ENCODE data around the gene CLDN19. TPM values are rescaled to one million over a fixed set of nuclear protein-coding genes. Genes with fewer than 3 reads are reported as not detected.

The CLDN19 gene
- total RNA-seq, 1 donor from 2014 or later, result not detected

- H3K27ac Mint-ChIP-seq, result no peak overlapping the region
- no peaks in the 10 kb centered on the region for H3K9me3 Mint-ChIP-seq
- intact Hi-C loops (cut with micrococcal nuclease), result no loop called here
- no peaks in the 10 kb centered on the region for H3K4me1 Mint-ChIP-seq (ENCODE audit: low read depth)
- no peaks in the 10 kb centered on the region for H3K27me3 Mint-ChIP-seq (ENCODE audit: low read depth)
- H3K36me3 Mint-ChIP-seq (ENCODE audit: low read depth), result peaks cover 24% of the 10 kb centered on the region
- DNase-seq (ENCODE audit: low spot score), result no peak
- no peak overlapping the region for H3K4me3 Mint-ChIP-seq (ENCODE audit: low read depth)
These were observed 3.5 kb upstream of the CLDN19 start for GRCh38 chr1:42743317-42744147.

- intact Hi-C loops (cut with micrococcal nuclease), result no loop called here
These were observed 2.7 kb upstream of the CLDN19 start for GRCh38 chr1:42742617-42743316.

GRCh38 chr1:42742141-42742540 is 2.1 kb upstream of the CLDN19 start:
- Mint-ChIP-seq H3K4me1 (ENCODE audit: low read depth) (peaks cover 3% of the 10 kb centered on the region), H3K4me3 (ENCODE audit: low read depth) (no peak overlapping the region), H3K9me3 (no peaks in the 10 kb centered on the region), H3K27me3 (ENCODE audit: low read depth) (no peaks in the 10 kb centered on the region), H3K27ac (no peak overlapping the region), H3K36me3 (ENCODE audit: low read depth) (peaks cover 13% of the 10 kb centered on the region)
- no peak for DNase-seq (ENCODE audit: low spot score)
- intact Hi-C loops (cut with micrococcal nuclease), result no loop called here

More at GRCh38 chr1:42742617-42743316, 2.7 kb upstream of the CLDN19 start:
- H3K27ac Mint-ChIP-seq, result no peak overlapping the region
- no peaks in the 10 kb centered on the region for H3K4me1 Mint-ChIP-seq (ENCODE audit: low read depth)
- no peak for DNase-seq (ENCODE audit: low spot score)
- no peak overlapping the region for H3K4me3 Mint-ChIP-seq (ENCODE audit: low read depth)
- H3K9me3 Mint-ChIP-seq, result no peaks in the 10 kb centered on the region
- peaks cover 16% of the 10 kb centered on the region for H3K36me3 Mint-ChIP-seq (ENCODE audit: low read depth)
- H3K27me3 Mint-ChIP-seq (ENCODE audit: low read depth), result no peaks in the 10 kb centered on the region

GRCh38 chr1:42741706-42742105 is 1.7 kb upstream of the CLDN19 start:
- no peak for DNase-seq (ENCODE audit: low spot score)
- Mint-ChIP-seq H3K4me1 (ENCODE audit: low read depth) (peaks cover 7% of the 10 kb centered on the region), H3K27me3 (ENCODE audit: low read depth) (no peaks in the 10 kb centered on the region), H3K27ac (no peak overlapping the region), H3K9me3 (no peaks in the 10 kb centered on the region), H3K36me3 (ENCODE audit: low read depth) (peaks cover 8% of the 10 kb centered on the region), H3K4me3 (ENCODE audit: low read depth) (no peak overlapping the region)
- intact Hi-C loops (cut with micrococcal nuclease), result no loop called here

GRCh38 chr1:42740851-42741580 is 980 bp upstream of the CLDN19 start:
- no peak for DNase-seq (ENCODE audit: low spot score)
- intact Hi-C loops (cut with micrococcal nuclease), result no loop called here
- Mint-ChIP-seq H3K4me1 (ENCODE audit: low read depth) (peaks cover 7% of the 10 kb centered on the region), H3K36me3 (ENCODE audit: low read depth) (peaks cover 3% of the 10 kb centered on the region), H3K27me3 (ENCODE audit: low read depth) (no peaks in the 10 kb centered on the region), H3K9me3 (no peaks in the 10 kb centered on the region), H3K4me3 (ENCODE audit: low read depth) (no peak overlapping the region), H3K27ac (no peak overlapping the region)

GRCh38 chr1:42738678-42739226 is 1.3 kb downstream of the CLDN19 start:
- no peak for DNase-seq (ENCODE audit: low spot score)
- Mint-ChIP-seq H3K4me3 (ENCODE audit: low read depth) (no peak overlapping the region), H3K4me1 (ENCODE audit: low read depth) (peaks cover 7% of the 10 kb centered on the region), H3K27me3 (ENCODE audit: low read depth) (no peaks in the 10 kb centered on the region), H3K36me3 (ENCODE audit: low read depth) (no peaks in the 10 kb centered on the region), H3K9me3 (no peaks in the 10 kb centered on the region), H3K27ac (no peak overlapping the region)
- intact Hi-C loops (cut with micrococcal nuclease), result no loop called here

GRCh38 chr1:42737986-42738677 is 1.9 kb downstream of the CLDN19 start:
- Mint-ChIP-seq H3K4me3 (ENCODE audit: low read depth) (no peak overlapping the region), H3K36me3 (ENCODE audit: low read depth) (no peaks in the 10 kb centered on the region), H3K27ac (no peak overlapping the region), H3K4me1 (ENCODE audit: low read depth) (peaks cover 7% of the 10 kb centered on the region), H3K9me3 (no peaks in the 10 kb centered on the region), H3K27me3 (ENCODE audit: low read depth) (no peaks in the 10 kb centered on the region)
- no peak for DNase-seq (ENCODE audit: low spot score)
- intact Hi-C loops (cut with micrococcal nuclease), result no loop called here

GRCh38 chr1:42737257-42737656 is 2.8 kb downstream of the CLDN19 start:
- Mint-ChIP-seq H3K27me3 (ENCODE audit: low read depth) (no peaks in the 10 kb centered on the region), H3K27ac (no peak overlapping the region), H3K9me3 (no peaks in the 10 kb centered on the region), H3K4me3 (ENCODE audit: low read depth) (no peak overlapping the region), H3K4me1 (ENCODE audit: low read depth) (peaks cover 7% of the 10 kb centered on the region), H3K36me3 (ENCODE audit: low read depth) (no peaks in the 10 kb centered on the region)
- no peak for DNase-seq (ENCODE audit: low spot score)
- intact Hi-C loops (cut with micrococcal nuclease), result no loop called here

GRCh38 chr1:42736571-42737200 is 3.4 kb downstream of the CLDN19 start:
- Mint-ChIP-seq H3K27ac (no peak overlapping the region), H3K4me3 (ENCODE audit: low read depth) (no peak overlapping the region), H3K27me3 (ENCODE audit: low read depth) (no peaks in the 10 kb centered on the region), H3K4me1 (ENCODE audit: low read depth) (peaks cover 7% of the 10 kb centered on the region), H3K36me3 (ENCODE audit: low read depth) (no peaks in the 10 kb centered on the region), H3K9me3 (no peaks in the 10 kb centered on the region)
- intact Hi-C loops (cut with micrococcal nuclease), result no loop called here
- DNase-seq (ENCODE audit: low spot score), result no peak

GRCh38 chr1:42736152-42736551 is 3.9 kb downstream of the CLDN19 start:
- Mint-ChIP-seq H3K36me3 (ENCODE audit: low read depth) (no peaks in the 10 kb centered on the region), H3K9me3 (no peaks in the 10 kb centered on the region), H3K4me1 (ENCODE audit: low read depth) (peaks cover 7% of the 10 kb centered on the region), H3K27me3 (ENCODE audit: low read depth) (no peaks in the 10 kb centered on the region), H3K4me3 (ENCODE audit: low read depth) (no peak overlapping the region), H3K27ac (no peak overlapping the region)
- intact Hi-C loops (cut with micrococcal nuclease), result no loop called here
- no peak for DNase-seq (ENCODE audit: low spot score)

- no peak overlapping the region for H3K27ac Mint-ChIP-seq
- H3K4me3 Mint-ChIP-seq (ENCODE audit: low read depth), result no peak overlapping the region
- DNase-seq (ENCODE audit: low spot score), result no peak
- H3K9me3 Mint-ChIP-seq, result no peaks in the 10 kb centered on the region
- intact Hi-C loops (cut with micrococcal nuclease), result no loop called here
- H3K4me1 Mint-ChIP-seq (ENCODE audit: low read depth), result peaks cover 7% of the 10 kb centered on the region
- H3K27me3 Mint-ChIP-seq (ENCODE audit: low read depth), result no peaks in the 10 kb centered on the region
- H3K36me3 Mint-ChIP-seq (ENCODE audit: low read depth), result no peaks in the 10 kb centered on the region
These were observed 4.4 kb downstream of the CLDN19 start for GRCh38 chr1:42735477-42736105.

Data from activated T-helper 2 cell treated with anti-CD3 and anti-CD28 coated beads, Interferon-gamma antibody, Interleukin-2, Interleukin-4, amounts not matched to agents 10 μg/mL and 5 μg/mL and 100 μg/mL, durations not matched to agents 14 hours and 24 hours and 36 hours (primary cell).